Gastrocnemius medialis (tissue), 4 donors: ENCODE measurements around the gene USP37. TPM values are rescaled to one million over a fixed set of nuclear protein-coding genes. Genes with fewer than 3 reads are reported as not detected.

ENCODE experiments used
- ATAC-seq, 2 donors: fragments of 150-250 bp; one replicate each; pipeline ENCODE4 v1.9.1; 2016
- DNase-seq, 2 donors: peaks; one replicate each; pipeline ENCODE4 v3.0.0-alpha.2; 2019
- H3K27ac ChIP-seq, 4 donors: fragments of 200-600 bp; sonication (generic); 1 replicate in 1 of 4; 2 replicates in 3 of 4; pipeline ENCODE4 v1.5.1; 2016 to 2018; ENCODE audit warnings: mild to moderate bottlenecking in 2 of 4, moderate library complexity in 1 of 4
- H3K27me3 ChIP-seq, 3 donors: fragments of 200-600 bp; sonication (generic) in 2 of 3; 1 replicate in 1 of 3; 2 replicates in 2 of 3; pipeline versions ENCODE4 v1.5.1 to v1.6.0; 2016 to 2019; ENCODE audit warnings: mild to moderate bottlenecking in 1 of 3, moderate library complexity in 1 of 3
- H3K36me3 ChIP-seq, 2 donors: fragments of 200-600 bp; sonication (generic) in 1 of 2; one replicate each; pipeline ENCODE4 v1.5.1; 2017 to 2018
- H3K4me1 ChIP-seq, 2 donors: fragments of 200-600 bp; sonication (generic) in 1 of 2; one replicate each; pipeline ENCODE4 v1.5.1; 2016 to 2017; ENCODE audit warnings: mild to moderate bottlenecking in 2 of 2
- H3K4me3 ChIP-seq, 4 donors: fragments of 200-600 bp; sonication (generic) in 3 of 4; 1 replicate in 1 of 4; 2 replicates in 3 of 4; pipeline ENCODE4 v1.5.1; 2016 to 2019; ENCODE audit warnings: mild to moderate bottlenecking in 2 of 4
- H3K9me3 ChIP-seq, 3 donors: fragments of 200-600 bp; sonication (generic) in 2 of 3; 1 replicate in 1 of 3; 2 replicates in 2 of 3; pipeline ENCODE4 v1.5.1; 2016 to 2019
- POLR2A ChIP-seq, 2 donors: fragments of 450-650 bp; IDR thresholded peaks; one replicate each; pipeline ENCODE4 v1.6.1; 2017; ENCODE audit warnings: antibody characterized with exemption in 2 of 2, mild to moderate bottlenecking in 2 of 2, moderate library complexity in 2 of 2
- in situ Hi-C, 4 donors: fragments of 200-750 bp; cut with MboI; loops; one replicate each; pipeline versions ENCODE4 v1.15.0 to v1.8.0; 2017; ENCODE audit warnings: low sequenced_read_pairs in 4 of 4
- intact Hi-C: fragments of 100-400 bp; cut with DNase I; formaldehyde crosslinking; loops from one replicate; pipeline ENCODE4 v1.15.1; 2023; ENCODE audit warnings: low total_unique reads
- total RNA-seq, 4 donors: library from RNA; depleted of rRNA; stranded (reverse); fragments of >200 nt; gene quantifications; one replicate each; pipeline versions ENCODE4 v1.1.0 to v1.2.3, GENCODE V29; 2016
- TF ChIP-seq, protein P1 (sequence below), 5 experiments: fragments of 450-650 bp in 3 of 5; fragments of 200-600 bp in 2 of 5; sonication (generic) in 2 of 5; IDR thresholded peaks in 4 of 5; conservative IDR thresholded peaks in 1 of 5; 1 replicate in 4 of 5; 2 replicates in 1 of 5; pipeline ENCODE4 v1.5.1; 2016 to 2019; ENCODE audit warnings: antibody characterized with exemption in 5 of 5, mild to moderate bottlenecking in 3 of 5, moderate library complexity in 3 of 5

Gene USP37
- total RNA-seq, 4 donors from 2014 or later = 7.0 to 12.4 (median 8.0) TPM

DNA sequence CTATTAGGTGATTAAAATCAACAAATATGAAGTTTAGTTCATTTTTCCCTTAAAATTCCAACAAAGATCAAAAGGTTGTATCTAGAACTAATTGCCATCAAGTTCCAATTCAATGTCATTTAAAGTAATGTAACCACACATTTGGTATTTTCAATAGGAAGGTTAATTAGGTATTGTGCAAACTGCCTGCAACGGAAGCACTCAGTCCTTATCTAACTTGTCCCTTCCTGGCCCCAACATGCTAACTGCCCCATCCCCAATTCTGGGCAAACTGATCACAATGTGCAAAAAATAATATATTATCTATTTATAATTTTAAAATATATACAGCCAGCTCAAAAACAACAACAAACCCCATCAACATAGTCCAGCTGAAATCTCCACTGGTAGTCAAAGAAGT is 116.1 kb downstream of the USP37 start:
- H3K9me3 ChIP-seq = no peaks in the 10 kb centered on the region
- H3K36me3 ChIP-seq = peaks cover 6 to 35% of the 10 kb centered on the region in 2 donors
- TF ChIP-seq, protein P1, sequence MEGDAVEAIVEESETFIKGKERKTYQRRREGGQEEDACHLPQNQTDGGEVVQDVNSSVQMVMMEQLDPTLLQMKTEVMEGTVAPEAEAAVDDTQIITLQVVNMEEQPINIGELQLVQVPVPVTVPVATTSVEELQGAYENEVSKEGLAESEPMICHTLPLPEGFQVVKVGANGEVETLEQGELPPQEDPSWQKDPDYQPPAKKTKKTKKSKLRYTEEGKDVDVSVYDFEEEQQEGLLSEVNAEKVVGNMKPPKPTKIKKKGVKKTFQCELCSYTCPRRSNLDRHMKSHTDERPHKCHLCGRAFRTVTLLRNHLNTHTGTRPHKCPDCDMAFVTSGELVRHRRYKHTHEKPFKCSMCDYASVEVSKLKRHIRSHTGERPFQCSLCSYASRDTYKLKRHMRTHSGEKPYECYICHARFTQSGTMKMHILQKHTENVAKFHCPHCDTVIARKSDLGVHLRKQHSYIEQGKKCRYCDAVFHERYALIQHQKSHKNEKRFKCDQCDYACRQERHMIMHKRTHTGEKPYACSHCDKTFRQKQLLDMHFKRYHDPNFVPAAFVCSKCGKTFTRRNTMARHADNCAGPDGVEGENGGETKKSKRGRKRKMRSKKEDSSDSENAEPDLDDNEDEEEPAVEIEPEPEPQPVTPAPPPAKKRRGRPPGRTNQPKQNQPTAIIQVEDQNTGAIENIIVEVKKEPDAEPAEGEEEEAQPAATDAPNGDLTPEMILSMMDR (IDR thresholded peaks at IDR 0.05 in 4 of 5, conservative IDR thresholded peaks at IDR 0.05 in 1 of 5) = no peak
- no peak for TF ChIP-seq POLR2A (IDR thresholded peaks at IDR 0.05)
- no peaks in the 10 kb centered on the region for H3K4me1 ChIP-seq
- no peak overlapping the region for H3K27ac ChIP-seq
- intact Hi-C loops (no loop called here), in situ Hi-C loops (loop anchor here in 1 of 4 donors (25.0 kb wide), 1 partner anchor 140 kb away; no protein-coding TSS in a partner anchor)
- DNase-seq (no peak), ATAC-seq (no peak)
- H3K27me3 ChIP-seq = no peaks in the 10 kb centered on the region
- no peak overlapping the region for H3K4me3 ChIP-seq

DNA sequence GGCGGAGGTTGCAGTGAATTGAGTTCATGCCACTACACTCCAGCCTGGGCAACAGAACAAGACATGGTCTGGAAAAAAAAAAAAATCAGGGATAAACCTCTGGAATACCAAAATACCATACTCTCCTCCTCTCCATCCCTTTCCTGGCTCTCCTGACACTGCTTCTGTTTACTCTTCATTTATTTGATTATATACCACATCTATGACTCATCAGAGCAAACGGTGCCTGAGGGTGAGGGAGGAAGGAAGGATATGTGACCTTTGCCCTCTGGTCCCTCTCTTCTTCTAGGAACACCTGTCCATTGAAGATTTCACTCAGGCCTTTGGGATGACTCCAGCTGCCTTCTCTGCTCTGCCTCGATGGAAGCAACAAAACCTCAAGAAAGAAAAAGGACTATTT is 119.2 kb downstream of the USP37 start:
- no peak overlapping the region for H3K27ac ChIP-seq
- in situ Hi-C loops (no loop called here), intact Hi-C loops (no loop called here)
- no peak for ATAC-seq
- DNase-seq = no peak
- H3K4me3 ChIP-seq = no peak overlapping the region
- H3K27me3 ChIP-seq = no peaks in the 10 kb centered on the region
- peaks cover 3 to 5% of the 10 kb centered on the region in 2 donors for H3K36me3 ChIP-seq
- TF ChIP-seq, protein P1 (IDR thresholded peaks at IDR 0.05 in 4 of 5, conservative IDR thresholded peaks at IDR 0.05 in 1 of 5) = no peak
- TF ChIP-seq POLR2A (IDR thresholded peaks at IDR 0.05) = no peak
- H3K9me3 ChIP-seq = no peaks in the 10 kb centered on the region
- no peaks in the 10 kb centered on the region for H3K4me1 ChIP-seq

DNA sequence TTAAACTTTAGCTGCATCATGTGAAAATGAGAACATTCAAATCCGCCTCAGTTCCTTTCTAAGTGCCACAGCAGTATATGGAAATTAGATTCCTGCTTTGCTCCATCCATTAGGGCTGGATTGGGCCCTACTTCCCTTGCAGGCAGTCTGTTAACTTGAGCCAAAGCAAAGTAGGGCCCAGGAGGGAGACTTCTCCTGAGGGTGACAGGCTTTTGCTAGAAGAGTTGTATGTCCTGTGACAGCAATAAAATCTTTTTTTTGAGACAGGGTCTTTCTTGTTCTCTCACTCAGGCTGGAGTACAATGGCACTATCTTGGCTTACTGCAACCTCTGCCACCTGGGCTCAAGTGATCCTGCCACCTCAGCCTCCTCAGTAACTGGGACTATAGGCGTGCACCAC is 121.1 kb downstream of the USP37 start:
- Histone ChIP-seq H3K4me1 (no peaks in the 10 kb centered on the region), H3K9me3 (no peaks in the 10 kb centered on the region), H3K27ac (no peak overlapping the region), H3K4me3 (no peak overlapping the region), H3K27me3 (no peaks in the 10 kb centered on the region), H3K36me3 (no peaks in the 10 kb centered on the region)
- DNase-seq (no peak), ATAC-seq (no peak)
- intact Hi-C loops (no loop called here), in situ Hi-C loops (no loop called here)
- TF ChIP-seq POLR2A (IDR thresholded peaks at IDR 0.05) = no peak
- TF ChIP-seq, protein P1 (IDR thresholded peaks at IDR 0.05 in 4 of 5, conservative IDR thresholded peaks at IDR 0.05 in 1 of 5) = no peak

DNA sequence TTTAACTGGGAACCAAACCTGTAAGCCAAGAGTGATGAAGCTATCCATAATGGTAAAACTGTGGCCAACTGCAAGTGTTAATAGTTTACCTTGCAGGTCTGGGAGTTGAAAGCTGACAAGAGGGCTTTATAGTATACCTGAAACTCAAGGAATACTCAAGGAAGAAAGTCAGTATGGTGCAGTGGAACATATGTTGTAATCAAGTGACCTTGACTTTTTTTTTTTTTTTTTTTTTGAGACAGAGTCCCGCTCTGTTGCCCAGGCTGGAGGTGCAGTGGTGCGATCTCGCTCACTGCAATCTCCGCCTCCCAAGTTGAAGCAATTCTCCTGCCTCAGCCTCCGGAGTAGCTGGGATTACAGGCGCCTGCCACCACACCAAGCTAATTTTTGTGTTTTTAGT is 121.6 kb downstream of the USP37 start:
- in situ Hi-C loops = no loop called here
- intact Hi-C loops = no loop called here

More for the DNA sequence above, 121.6 kb downstream of the USP37 start:
- no peak overlapping the region for H3K4me3 ChIP-seq
- no peaks in the 10 kb centered on the region for H3K36me3 ChIP-seq
- no peaks in the 10 kb centered on the region for H3K4me1 ChIP-seq
- no peak overlapping the region for H3K27ac ChIP-seq
- DNase-seq (no peak), ATAC-seq (no peak)
- no peaks in the 10 kb centered on the region for H3K27me3 ChIP-seq
- H3K9me3 ChIP-seq = no peaks in the 10 kb centered on the region
- TF ChIP-seq, protein P1 (IDR thresholded peaks at IDR 0.05 in 4 of 5, conservative IDR thresholded peaks at IDR 0.05 in 1 of 5) = no peak
- TF ChIP-seq POLR2A (IDR thresholded peaks at IDR 0.05) = no peak
